ENCODE data around the gene SORCS2.

The SORCS2 gene

DNA sequence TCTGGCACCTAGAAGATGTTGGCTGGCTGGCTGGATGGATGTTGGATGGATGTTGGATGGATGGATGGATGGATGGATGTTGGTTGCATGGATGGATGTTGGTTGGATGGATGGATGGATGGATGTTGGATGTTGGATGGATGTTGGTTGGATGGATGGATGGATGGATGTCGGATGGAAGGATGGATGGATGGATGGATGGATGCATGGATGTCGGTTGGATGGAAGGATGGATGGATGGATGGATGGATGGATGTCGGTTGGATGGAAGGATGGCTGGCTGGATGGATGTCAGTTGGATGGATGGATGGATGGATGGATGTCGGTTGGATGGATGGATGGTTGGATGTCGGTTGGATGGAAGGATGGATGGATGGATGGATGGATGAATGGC lies 145.7 kb downstream of the SORCS2 start:
- no peak for ATAC-seq (replicated peaks)
- Mint-ChIP-seq H3K4me3 (no peak overlapping the region), H3K9me3 (peaks cover 0 to 10% of the 10 kb centered on the region in 2 donors), H3K27ac (no peak overlapping the region), H3K36me3 (ENCODE audit: insufficient read depth) (peaks cover 3% of the 10 kb centered on the region), H3K27me3 (peaks cover 0 to 36% of the 10 kb centered on the region in 2 donors), H3K4me1 (ENCODE audit: low read depth in 2 of 2) (no peaks in the 10 kb centered on the region)
- DNase-seq: no peak

DNA sequence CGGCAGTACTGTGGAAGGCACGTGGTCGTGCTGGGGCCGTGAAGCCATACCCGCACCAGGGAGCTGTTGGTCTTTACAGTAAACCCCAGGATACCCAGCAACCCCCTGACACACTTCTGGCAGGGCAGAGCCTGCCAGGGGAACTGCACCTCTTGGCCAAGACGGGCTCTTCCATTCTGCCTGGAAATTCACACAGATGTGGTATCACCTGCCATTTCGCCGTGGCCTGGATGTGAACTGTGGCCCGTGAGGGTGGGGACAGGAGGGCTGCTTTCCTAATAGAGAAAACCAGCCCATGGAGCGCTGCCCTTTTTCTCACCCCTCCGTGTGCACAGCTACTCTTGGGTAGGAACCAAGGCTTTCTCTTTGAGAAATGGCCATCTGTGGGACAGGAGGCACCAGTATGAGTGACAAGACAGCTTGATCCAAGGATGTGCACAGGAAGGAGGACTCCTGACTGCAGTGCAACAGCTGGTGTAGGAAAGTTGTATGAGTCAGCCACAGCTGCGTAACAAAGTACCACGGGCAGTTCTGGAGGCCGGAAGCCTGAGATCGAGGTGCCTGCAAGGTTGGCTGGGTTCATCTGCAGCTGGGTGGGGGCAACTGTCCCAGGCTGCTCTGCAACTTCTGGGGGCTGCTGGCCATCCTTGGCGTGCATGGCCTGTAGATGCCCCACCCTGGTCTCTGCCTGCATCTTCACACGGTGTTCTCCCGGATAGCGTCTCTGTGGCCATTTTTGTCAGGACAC lies 146.7 kb downstream of the SORCS2 start:
- no peak for DNase-seq
- Mint-ChIP-seq H3K27me3 (peaks cover 0 to 27% of the 10 kb centered on the region in 2 donors), H3K27ac (no peak overlapping the region), H3K4me3 (no peak overlapping the region), H3K4me1 (ENCODE audit: low read depth in 2 of 2) (no peaks in the 10 kb centered on the region), H3K9me3 (peaks cover 0 to 10% of the 10 kb centered on the region in 2 donors), H3K36me3 (ENCODE audit: insufficient read depth) (peaks cover 3% of the 10 kb centered on the region)
- no peak for ATAC-seq (replicated peaks)

DNA sequence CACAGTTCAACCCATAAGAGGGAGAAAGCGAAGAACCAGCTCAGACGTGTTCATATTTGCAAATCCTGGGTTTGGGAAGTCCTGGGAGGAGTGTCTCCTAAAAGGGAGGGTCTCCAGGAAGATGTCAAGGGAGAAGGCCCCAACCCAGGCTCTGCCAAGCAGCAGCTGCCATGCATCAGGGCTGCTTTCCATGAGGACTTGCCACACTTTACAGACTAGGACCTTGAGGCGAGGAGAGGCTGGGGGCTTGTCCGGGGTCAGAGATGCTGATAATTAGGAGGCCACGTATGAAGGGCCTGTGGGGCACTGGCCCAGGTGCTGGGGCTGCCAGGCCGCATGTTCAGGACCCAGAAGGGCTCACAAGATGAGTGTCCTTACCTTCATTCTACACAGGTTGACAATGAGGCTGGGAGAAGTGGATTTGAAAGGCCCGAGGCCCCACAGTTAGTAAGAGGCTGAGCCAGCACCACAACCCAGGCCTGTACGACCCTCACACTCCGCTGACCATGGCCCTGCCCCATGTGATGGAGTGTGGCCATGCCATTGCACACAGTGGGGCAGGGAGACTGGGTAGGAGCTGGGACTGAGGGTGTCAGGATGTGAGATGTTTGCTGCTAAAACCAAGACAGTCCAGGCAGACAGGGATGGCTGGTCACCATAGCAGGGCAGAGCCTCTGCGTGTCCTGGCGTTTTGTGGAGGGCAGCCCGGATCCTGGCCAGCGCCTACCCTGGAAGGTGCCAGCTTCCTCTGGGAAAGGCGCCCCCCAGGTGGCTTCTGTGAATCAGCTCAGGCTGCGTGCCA lies 147.6 kb downstream of the SORCS2 start:
- DNase-seq (no peak), ATAC-seq (replicated peaks) (no peak)
- H3K36me3 Mint-ChIP-seq (ENCODE audit: insufficient read depth): peaks cover 3% of the 10 kb centered on the region
- no peak overlapping the region for H3K4me3 Mint-ChIP-seq
- H3K9me3 Mint-ChIP-seq: peaks cover 0 to 10% of the 10 kb centered on the region in 2 donors
- peaks cover 0 to 18% of the 10 kb centered on the region in 2 donors for H3K27me3 Mint-ChIP-seq
- no peaks in the 10 kb centered on the region for H3K4me1 Mint-ChIP-seq (ENCODE audit: low read depth in 2 of 2)
- H3K27ac Mint-ChIP-seq: no peak overlapping the region

DNA sequence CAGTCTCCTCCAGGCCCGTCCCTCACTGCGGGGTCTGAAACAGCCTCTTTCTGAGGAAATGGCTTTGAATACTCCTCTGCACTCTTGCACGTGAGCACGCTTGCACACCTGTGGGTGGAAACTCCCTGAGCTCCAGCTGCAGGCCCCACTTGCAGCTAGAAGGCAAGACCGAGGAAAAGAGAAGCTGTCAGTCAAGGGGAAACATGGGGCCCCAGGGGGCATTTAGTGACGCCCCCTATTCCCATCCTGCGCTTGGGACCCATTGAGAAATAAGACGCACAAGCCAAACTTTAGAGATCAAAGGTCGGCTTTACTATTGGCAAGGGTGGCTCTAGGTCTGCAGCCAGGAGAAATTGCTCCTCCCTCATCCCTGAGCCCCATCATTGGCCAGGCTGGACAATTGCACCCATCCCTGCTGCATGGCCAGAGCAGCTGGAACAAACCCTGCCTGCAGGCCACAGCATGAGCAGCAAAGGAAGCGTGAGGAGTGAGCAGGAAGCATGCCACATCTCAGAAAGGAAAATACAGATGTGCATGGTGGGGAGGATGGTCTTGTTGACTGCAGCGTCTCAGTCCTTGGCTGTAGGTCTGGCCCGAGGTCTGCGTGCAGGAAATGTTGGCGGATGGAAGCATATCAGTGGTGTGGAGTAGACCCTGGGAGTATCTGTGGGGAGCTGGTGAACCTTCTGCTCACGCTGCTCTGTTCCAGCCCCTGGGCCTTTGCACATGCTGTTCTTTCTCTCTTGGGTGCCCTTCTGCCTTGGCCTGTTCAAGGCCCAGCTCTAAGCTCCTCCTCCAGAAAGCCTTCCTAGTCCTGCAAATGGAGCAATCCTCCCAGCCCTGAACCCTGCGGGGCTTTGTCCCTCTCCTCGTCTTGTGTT lies 148.5 kb downstream of the SORCS2 start:
- peaks cover 0 to 13% of the 10 kb centered on the region in 2 donors for H3K9me3 Mint-ChIP-seq
- no peaks in the 10 kb centered on the region for H3K4me1 Mint-ChIP-seq (ENCODE audit: low read depth in 2 of 2)
- peaks cover 3% of the 10 kb centered on the region for H3K36me3 Mint-ChIP-seq (ENCODE audit: insufficient read depth)
- H3K4me3 Mint-ChIP-seq: no peak overlapping the region
- peaks cover 0 to 17% of the 10 kb centered on the region in 2 donors for H3K27me3 Mint-ChIP-seq
- no peak for DNase-seq
- H3K27ac Mint-ChIP-seq: no peak overlapping the region
- no peak for ATAC-seq (replicated peaks)

DNA sequence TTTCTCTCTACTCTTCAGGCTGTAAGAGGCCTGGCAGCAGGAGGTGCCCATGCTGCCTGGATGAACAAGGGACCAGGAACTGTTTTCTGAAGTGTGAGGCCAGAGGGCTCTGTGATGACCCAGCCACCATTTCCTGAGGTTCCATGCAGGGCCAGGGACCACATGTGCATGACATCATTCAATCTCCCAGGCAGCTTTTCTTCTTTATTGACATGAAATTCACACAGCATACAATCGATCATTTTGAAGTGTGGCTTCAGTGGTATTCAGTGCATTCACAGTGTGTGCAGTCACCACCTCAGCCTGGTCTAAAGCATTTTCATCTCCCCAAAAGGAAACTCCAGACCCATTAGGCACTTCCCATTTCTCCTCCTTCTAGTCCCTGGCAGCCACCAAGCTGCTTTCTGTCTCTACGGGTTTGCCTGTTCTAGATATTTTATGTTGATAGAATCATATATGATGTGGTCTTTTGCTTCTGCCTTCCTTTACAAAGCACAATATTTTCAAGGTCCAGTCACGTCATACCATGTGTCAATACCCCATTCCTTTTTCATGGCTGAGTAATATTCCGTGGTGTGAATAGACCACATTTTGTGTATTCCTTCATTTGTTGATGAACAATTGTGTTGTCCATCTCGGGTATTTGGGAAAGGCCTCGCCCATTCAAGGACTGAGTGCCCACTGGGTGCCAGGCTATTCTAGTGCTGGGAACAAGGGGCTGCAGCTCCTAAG lies 149.3 kb downstream of the SORCS2 start:
- no peak for DNase-seq
- no peak for ATAC-seq (replicated peaks)
- Mint-ChIP-seq H3K9me3 (peaks cover 2 to 17% of the 10 kb centered on the region in 2 donors), H3K36me3 (ENCODE audit: insufficient read depth) (peaks cover 3% of the 10 kb centered on the region), H3K4me3 (no peak overlapping the region), H3K4me1 (ENCODE audit: low read depth in 2 of 2) (no peaks in the 10 kb centered on the region), H3K27me3 (peaks cover 0 to 17% of the 10 kb centered on the region in 2 donors), H3K27ac (no peak overlapping the region)

DNA sequence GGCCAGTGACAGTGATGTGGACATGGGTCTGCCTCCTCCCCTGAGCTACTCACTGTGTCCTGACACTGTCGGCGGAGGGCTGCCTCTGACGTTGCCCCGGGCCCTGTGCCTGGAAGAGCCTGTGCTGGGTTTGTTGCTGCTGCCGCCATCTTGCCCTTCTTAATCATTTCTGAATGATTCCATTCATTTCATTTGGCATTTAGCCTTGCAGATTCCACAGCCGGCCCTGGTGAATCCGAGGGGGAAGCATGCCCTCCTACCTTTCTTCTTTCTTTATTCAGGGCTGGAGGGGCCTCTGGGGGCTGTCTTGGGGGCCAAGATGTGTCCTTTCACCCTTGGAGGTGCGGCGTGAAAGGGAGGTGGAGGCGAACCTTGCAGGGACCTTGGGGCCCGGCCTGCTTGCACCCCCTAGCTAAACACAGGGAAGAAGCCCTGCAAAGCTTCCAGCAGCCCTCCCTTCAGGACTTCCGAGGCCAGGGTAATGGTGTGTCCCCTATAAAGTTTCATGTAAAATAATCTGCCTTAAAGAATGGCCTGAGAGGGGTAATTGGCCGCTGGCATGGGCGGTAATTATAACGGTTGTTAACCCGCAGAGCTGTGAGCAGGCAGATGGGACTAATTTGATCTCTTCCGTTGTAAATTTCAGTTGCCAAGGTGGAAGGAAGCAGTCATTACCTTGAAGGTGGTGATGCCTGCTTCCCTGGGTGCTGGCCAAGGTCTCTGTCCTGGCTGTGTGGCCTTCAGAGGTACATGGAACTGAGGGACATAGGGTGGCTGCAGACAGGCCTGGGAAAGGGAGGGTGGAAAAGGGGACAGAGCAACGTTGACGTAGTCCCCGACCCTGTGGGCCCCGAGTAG lies 150.1 kb downstream of the SORCS2 start:
- no peak overlapping the region for H3K27ac Mint-ChIP-seq
- H3K36me3 Mint-ChIP-seq (ENCODE audit: insufficient read depth): peaks cover 3% of the 10 kb centered on the region
- DNase-seq (no peak), ATAC-seq (replicated peaks) (no peak)
- H3K9me3 Mint-ChIP-seq: peaks cover 3 to 17% of the 10 kb centered on the region in 2 donors
- H3K27me3 Mint-ChIP-seq: peaks cover 0 to 11% of the 10 kb centered on the region in 2 donors
- no peak overlapping the region for H3K4me3 Mint-ChIP-seq
- no peaks in the 10 kb centered on the region for H3K4me1 Mint-ChIP-seq (ENCODE audit: low read depth in 2 of 2)

DNA sequence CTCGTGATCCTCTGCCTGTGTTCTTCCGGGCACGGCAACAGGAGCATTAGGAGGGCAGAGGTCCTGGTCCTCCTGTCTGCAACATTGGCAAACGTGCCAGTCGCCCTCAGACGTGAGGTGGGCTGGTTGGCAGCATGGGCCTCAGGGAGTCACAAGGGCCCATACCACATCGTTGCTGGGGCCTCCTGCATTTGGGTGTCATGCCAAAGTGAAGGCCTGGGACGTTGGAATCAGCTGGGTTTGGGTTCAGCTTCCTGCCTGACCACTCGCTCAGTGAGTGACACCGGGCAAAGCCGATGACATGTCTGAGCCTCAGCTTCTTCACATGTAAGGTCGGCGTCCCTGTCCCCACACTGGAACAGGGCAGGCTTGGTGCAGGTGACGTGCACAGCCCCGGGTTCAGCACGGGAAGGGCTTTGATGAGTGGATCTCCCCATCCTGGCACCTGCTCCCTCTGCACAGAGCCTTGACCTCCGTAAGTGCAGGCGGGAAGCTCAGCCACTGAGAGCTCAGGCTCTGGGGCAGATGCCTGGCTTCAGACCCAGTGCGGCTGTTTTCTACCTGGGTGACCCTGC lies 150.8 kb downstream of the SORCS2 start:
- Mint-ChIP-seq H3K4me3 (no peak overlapping the region), H3K4me1 (ENCODE audit: low read depth in 2 of 2) (no peaks in the 10 kb centered on the region), H3K27me3 (peaks cover 0 to 3% of the 10 kb centered on the region in 2 donors), H3K36me3 (ENCODE audit: insufficient read depth) (peaks cover under 1% of the 10 kb centered on the region), H3K27ac (no peak overlapping the region), H3K9me3 (peaks cover 3 to 17% of the 10 kb centered on the region in 2 donors)
- no peak for DNase-seq
- no peak for ATAC-seq (replicated peaks)

DNA sequence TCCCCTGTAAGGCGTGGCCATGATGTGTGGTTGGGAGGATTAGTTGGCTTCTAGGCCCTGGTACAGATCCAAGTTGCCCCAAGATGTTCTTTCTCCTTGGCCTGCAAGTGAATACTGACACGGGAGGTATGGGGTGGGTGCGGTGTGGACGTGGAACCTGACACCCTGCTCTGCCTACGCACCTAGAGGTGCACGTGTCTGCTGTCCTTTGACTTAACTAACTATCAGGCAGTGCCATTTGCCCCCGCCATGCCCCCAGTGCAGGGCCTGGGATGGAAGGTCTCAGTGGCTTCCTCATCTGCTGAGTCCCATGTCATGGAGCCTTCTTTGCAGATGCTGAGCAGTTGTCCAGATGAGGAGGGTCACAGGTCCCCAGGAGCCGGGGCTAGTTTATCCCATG lies 151.6 kb downstream of the SORCS2 start:
- Mint-ChIP-seq H3K27me3 (no peaks in the 10 kb centered on the region), H3K4me1 (ENCODE audit: low read depth in 2 of 2) (no peaks in the 10 kb centered on the region), H3K9me3 (peaks cover 3 to 17% of the 10 kb centered on the region in 2 donors), H3K4me3 (no peak overlapping the region), H3K27ac (no peak overlapping the region), H3K36me3 (ENCODE audit: insufficient read depth) (no peaks in the 10 kb centered on the region)
- no peak for ATAC-seq (replicated peaks)
- DNase-seq: no peak

DNA sequence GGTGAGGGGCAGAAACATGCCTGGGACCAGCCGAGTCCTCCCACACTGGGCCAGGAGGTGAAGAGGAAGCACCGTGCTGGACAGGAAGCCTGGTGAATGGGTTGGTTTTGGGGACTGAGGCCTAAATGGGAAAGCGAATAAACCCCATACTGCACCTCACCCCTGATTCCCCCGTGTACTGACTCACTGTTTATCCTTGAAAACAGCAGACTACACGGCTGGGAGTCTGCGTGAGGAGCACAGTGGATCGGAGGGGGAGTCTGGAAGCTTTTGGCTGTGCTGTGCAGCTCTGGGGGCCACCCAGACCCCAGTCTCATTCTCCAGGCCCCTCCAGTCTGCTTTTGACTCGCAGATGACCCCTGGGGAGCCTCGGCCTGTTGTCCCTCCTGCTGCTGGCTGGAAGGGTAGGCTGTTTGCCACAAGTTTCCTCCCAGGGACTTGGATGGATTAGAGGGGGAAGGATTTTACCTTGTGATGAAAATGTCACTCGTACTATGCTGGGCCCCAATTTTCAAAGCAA lies 152.4 kb downstream of the SORCS2 start:
- no peak overlapping the region for H3K27ac Mint-ChIP-seq
- peaks cover 3 to 17% of the 10 kb centered on the region in 2 donors for H3K9me3 Mint-ChIP-seq
- DNase-seq (no peak), ATAC-seq (replicated peaks) (no peak)
- no peaks in the 10 kb centered on the region for H3K4me1 Mint-ChIP-seq (ENCODE audit: low read depth in 2 of 2)
- H3K4me3 Mint-ChIP-seq: no peak overlapping the region
- H3K27me3 Mint-ChIP-seq: no peaks in the 10 kb centered on the region
- H3K36me3 Mint-ChIP-seq (ENCODE audit: insufficient read depth): no peaks in the 10 kb centered on the region

DNA sequence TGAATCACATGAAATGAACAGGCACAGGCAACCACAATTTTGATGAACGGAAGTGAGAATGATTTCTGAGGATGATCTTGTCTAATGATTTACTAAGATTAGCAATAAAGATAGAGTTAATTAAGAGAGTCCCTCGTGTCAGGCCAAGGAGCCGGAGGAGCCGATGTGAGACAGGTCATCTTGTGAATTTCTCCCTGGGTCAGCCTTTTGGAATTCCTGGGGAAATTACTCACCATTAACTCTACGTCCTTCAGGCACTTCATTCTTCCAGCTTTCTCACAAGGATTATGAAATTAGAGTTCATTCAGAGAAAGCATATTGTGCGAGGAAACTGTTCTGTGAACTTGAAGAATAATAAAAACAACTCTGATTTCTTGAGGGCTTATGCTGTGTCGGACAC lies 155.6 kb downstream of the SORCS2 start:
- Mint-ChIP-seq H3K27ac (no peak overlapping the region), H3K9me3 (peaks cover 3 to 7% of the 10 kb centered on the region in 2 donors), H3K36me3 (ENCODE audit: insufficient read depth) (no peaks in the 10 kb centered on the region), H3K27me3 (peaks cover 23 to 24% of the 10 kb centered on the region in 2 donors), H3K4me3 (no peak overlapping the region), H3K4me1 (ENCODE audit: low read depth in 2 of 2) (no peaks in the 10 kb centered on the region)
- no peak for DNase-seq
- ATAC-seq (replicated peaks): no peak

DNA sequence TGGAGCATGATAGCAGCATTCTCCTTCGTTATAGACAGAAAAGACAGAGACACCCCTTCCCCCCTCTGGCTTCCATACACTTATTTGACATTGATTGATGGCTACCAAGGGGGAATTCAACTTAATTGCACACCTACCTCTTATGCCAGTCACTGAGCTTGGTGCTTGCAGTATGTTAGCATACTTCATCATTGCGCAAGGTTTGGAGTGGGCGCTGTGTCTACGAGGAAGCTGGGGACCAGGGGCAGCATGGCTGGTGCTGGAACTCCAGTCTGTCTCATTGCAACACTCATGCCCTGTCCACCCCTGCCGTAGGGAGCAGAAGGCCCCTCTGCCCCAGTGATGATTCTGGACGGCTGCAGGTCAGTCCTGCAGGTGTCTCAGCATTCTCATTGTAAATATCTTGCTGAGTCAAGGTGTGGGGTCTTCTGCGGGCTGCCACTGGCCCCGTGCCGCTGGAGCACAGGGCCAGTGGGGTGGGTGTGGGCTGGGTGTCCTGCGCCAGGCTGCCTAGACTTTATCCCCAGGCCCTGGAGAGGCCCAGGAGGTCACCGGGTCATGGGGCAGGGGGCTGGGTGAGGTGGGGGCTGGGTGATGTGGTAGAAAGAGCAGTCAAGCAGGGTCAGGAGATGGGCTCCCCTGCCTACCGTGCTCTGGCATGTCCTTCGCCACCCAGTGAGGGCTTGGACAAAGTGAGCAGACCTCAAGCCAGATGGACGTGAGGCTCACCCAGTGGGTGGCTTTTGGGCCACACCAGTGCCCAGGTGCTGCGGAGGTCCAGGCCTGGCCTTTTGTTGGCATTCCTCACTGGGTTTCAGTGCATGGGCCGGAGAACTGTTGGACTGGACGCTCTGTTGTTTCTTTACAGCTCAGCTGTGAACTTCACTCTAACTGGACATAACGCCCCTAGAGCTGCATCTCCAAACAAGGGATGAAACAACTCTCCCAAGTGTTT lies 156.9 kb downstream of the SORCS2 start:
- no peak overlapping the region for H3K27ac Mint-ChIP-seq
- no peaks in the 10 kb centered on the region for H3K36me3 Mint-ChIP-seq (ENCODE audit: insufficient read depth)
- no peak overlapping the region for H3K4me3 Mint-ChIP-seq
- DNase-seq: no peak
- H3K4me1 Mint-ChIP-seq (ENCODE audit: low read depth in 2 of 2): no peaks in the 10 kb centered on the region
- H3K27me3 Mint-ChIP-seq: peaks cover 26 to 32% of the 10 kb centered on the region in 2 donors
- peaks cover 3 to 7% of the 10 kb centered on the region in 2 donors for H3K9me3 Mint-ChIP-seq
- no peak for ATAC-seq (replicated peaks)
